Measurements from ENCODE around the gene OMP. TPM values are rescaled to one million over a fixed set of nuclear protein-coding genes. Genes with fewer than 3 reads are reported as not detected.
"Not testable (repeated sequence)": the region's sequence is repeated elsewhere in the genome, so short reads cannot be mapped to it uniquely, and the experiment has no call there.

OMP gene
- total RNA-seq, 1 donor from 2014 or later: not detected

GRCh38 chr11:77056814-77057402 lies 45.7 kb upstream of the OMP start:
- H3K27ac Mint-ChIP-seq (ENCODE audit: unreplicated experiment): no peak overlapping the region
- DNase-seq (ENCODE audit: low spot score): no peak

DNA sequence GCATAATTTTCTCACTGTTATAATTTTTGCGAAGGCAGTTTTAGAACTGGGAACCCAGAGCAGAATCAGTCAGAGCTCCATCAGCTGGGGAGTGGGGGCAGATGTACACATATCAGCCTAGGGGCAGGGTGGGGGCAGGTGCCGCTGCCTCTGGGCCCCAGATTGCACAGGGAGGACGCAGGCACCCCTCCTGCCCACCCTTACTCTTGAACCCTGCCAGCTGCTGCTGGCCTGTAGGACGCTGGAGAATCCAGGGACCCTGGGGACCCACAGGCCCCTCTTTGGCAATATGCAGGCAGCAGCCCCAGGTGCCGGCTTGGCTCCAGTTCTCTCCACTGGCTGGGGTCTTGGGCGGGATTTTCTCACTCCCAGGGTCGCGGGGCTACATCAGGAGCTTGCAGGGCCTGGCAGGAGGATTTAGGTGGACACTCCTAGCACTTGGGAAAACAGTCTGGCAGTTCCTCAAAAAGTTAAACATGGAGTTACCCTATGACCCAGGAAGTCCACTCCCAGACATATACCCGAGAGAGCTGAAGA lies 44.6 kb upstream of the OMP start:
- Mint-ChIP-seq H3K4me3 (ENCODE audit: unreplicated experiment) (no peak overlapping the region), H3K36me3 (ENCODE audit: low read depth) (peaks cover 2% of the 10 kb centered on the region), H3K27me3 (ENCODE audit: low read depth) (peaks cover 2% of the 10 kb centered on the region), H3K9me3 (ENCODE audit: low read depth) (peaks cover 5% of the 10 kb centered on the region), H3K27ac (ENCODE audit: unreplicated experiment) (no peak overlapping the region), H3K4me1 (ENCODE audit: low read depth) (no peaks in the 10 kb centered on the region)
- no peak for DNase-seq (ENCODE audit: low spot score)
- no peak for TF ChIP-seq CTCF (IDR thresholded peaks at IDR 0.05)

More at GRCh38 chr11:77056814-77057402, 45.7 kb upstream of the OMP start:
- Mint-ChIP-seq H3K36me3 (ENCODE audit: low read depth) (peaks cover 2% of the 10 kb centered on the region), H3K27me3 (ENCODE audit: low read depth) (peaks cover 2% of the 10 kb centered on the region), H3K9me3 (ENCODE audit: low read depth) (peaks cover 5% of the 10 kb centered on the region), H3K4me3 (ENCODE audit: unreplicated experiment) (no peak overlapping the region), H3K4me1 (ENCODE audit: low read depth) (no peaks in the 10 kb centered on the region)
- no peak for TF ChIP-seq CTCF (IDR thresholded peaks at IDR 0.05)

- Mint-ChIP-seq H3K4me1 (ENCODE audit: low read depth) (no peaks in the 10 kb centered on the region), H3K4me3 (ENCODE audit: unreplicated experiment) (no peak overlapping the region), H3K27ac (ENCODE audit: unreplicated experiment) (no peak overlapping the region), H3K9me3 (ENCODE audit: low read depth) (peaks cover 5% of the 10 kb centered on the region), H3K36me3 (ENCODE audit: low read depth) (peaks cover 2% of the 10 kb centered on the region), H3K27me3 (ENCODE audit: low read depth) (peaks cover 2% of the 10 kb centered on the region)
- TF ChIP-seq CTCF (IDR thresholded peaks at IDR 0.05): no peak
- DNase-seq (ENCODE audit: low spot score): no peak
Observed at GRCh38 chr11:77058900-77059299, 43.7 kb upstream of the OMP start.

DNA sequence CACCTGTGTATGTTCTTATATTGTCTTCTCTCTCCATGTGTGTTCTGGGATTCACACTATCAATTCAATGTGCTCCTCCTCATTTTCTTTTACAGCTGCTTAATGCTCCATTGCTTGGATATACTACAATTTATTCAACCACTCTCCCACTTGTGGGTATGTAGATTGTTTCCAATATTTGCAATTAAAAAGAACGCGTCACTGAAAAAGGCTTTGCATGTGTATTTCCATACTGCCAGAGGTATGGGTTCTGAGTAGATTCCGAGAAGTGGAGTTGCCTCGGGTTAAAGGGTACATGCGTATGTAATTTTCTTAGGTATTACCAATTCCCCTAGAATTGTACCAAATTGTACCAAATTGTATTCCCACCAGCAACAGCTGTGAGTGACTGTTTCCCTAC lies 42.8 kb upstream of the OMP start:
- Mint-ChIP-seq H3K4me1 (ENCODE audit: low read depth) (no peaks in the 10 kb centered on the region), H3K27ac (ENCODE audit: unreplicated experiment) (no peak overlapping the region), H3K9me3 (ENCODE audit: low read depth) (peaks cover 5% of the 10 kb centered on the region), H3K27me3 (ENCODE audit: low read depth) (peaks cover 2% of the 10 kb centered on the region), H3K4me3 (ENCODE audit: unreplicated experiment) (no peak overlapping the region), H3K36me3 (ENCODE audit: low read depth) (peaks cover 2% of the 10 kb centered on the region)
- no peak for DNase-seq (ENCODE audit: low spot score)
- no peak for TF ChIP-seq CTCF (IDR thresholded peaks at IDR 0.05)

DNA sequence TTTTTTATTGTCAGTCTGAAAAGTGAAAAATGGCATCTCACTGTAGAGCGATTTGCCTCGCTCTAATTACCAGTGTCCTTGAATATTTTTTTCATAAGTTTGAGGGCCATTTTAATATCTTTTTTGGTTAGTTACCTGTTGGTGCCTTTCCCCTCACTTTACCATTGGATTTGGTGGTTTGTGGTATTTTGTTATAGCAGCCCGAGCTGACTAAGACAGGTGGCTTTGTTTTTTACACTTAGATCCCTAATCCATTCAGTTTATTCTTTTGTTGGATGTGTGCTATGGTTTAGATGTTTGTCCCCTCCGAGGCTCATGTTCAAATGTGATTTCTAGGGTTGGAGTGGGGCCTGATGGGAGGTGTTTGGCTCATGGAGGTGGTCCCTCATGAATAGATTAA lies 42.4 kb upstream of the OMP start:
- peaks cover 5% of the 10 kb centered on the region for H3K9me3 Mint-ChIP-seq (ENCODE audit: low read depth)
- no peak for TF ChIP-seq CTCF (IDR thresholded peaks at IDR 0.05)
- H3K4me3 Mint-ChIP-seq (ENCODE audit: unreplicated experiment): no peak overlapping the region
- no peak for DNase-seq (ENCODE audit: low spot score)
- no peak overlapping the region for H3K27ac Mint-ChIP-seq (ENCODE audit: unreplicated experiment)
- H3K27me3 Mint-ChIP-seq (ENCODE audit: low read depth): peaks cover 2% of the 10 kb centered on the region
- peaks cover 2% of the 10 kb centered on the region for H3K36me3 Mint-ChIP-seq (ENCODE audit: low read depth)
- H3K4me1 Mint-ChIP-seq (ENCODE audit: low read depth): no peaks in the 10 kb centered on the region

- not testable (repeated sequence) for H3K36me3 Mint-ChIP-seq (ENCODE audit: low read depth); DNase-seq (ENCODE audit: low spot score); H3K27ac Mint-ChIP-seq (ENCODE audit: unreplicated experiment); H3K4me1 Mint-ChIP-seq (ENCODE audit: low read depth); H3K4me3 Mint-ChIP-seq (ENCODE audit: unreplicated experiment); H3K9me3 Mint-ChIP-seq (ENCODE audit: low read depth); H3K27me3 Mint-ChIP-seq (ENCODE audit: low read depth)
Observed at GRCh38 chr11:77061258-77061657, 41.4 kb upstream of the OMP start.
